GM18498 (cell line): Measurements from ENCODE around the gene AKNAD1.

ENCODE experiments used
- ATAC-seq: cut with Tn5 transposase; IDR thresholded peaks from one replicate; pipeline ENCODE4 v1.9.1; 2021; ENCODE audit warnings: mild to moderate bottlenecking, moderate library complexity; ENCODE audit not compliant: unreplicated experiment

AKNAD1 gene

GRCh38 chr1:108863984-108864383 lies 7.1 kb upstream of the AKNAD1 start:
- ATAC-seq: no peak

- no peak for ATAC-seq
Measured at GRCh38 chr1:108862698-108863477, 6.0 kb upstream of the AKNAD1 start.

GRCh38 chr1:108862017-108862610 lies 5.2 kb upstream of the AKNAD1 start:
- no peak for ATAC-seq

GRCh38 chr1:108861566-108861965 lies 4.7 kb upstream of the AKNAD1 start:
- no peak for ATAC-seq

GRCh38 chr1:108860190-108860907 lies 3.5 kb upstream of the AKNAD1 start:
- no peak for ATAC-seq

- no peak for ATAC-seq
Measured at GRCh38 chr1:108858230-108858950, 1.5 kb upstream of the AKNAD1 start.

- ATAC-seq: no peak
Measured at GRCh38 chr1:108854221-108855019, 2.5 kb downstream of the AKNAD1 start.

- ATAC-seq: no peak
Measured at GRCh38 chr1:108852221-108852975, 4.5 kb downstream of the AKNAD1 start.

- no peak for ATAC-seq
Measured at GRCh38 chr1:108851567-108851966, 5.3 kb downstream of the AKNAD1 start.

- ATAC-seq: no peak
Measured at GRCh38 chr1:108850929-108851328, 6.0 kb downstream of the AKNAD1 start.

GRCh38 chr1:108848806-108849205 lies 8.1 kb downstream of the AKNAD1 start:
- no peak for ATAC-seq

- no peak for ATAC-seq
Measured at GRCh38 chr1:108847494-108847893, 9.4 kb downstream of the AKNAD1 start.

GRCh38 chr1:108845991-108846390 lies 10.9 kb downstream of the AKNAD1 start:
- no peak for ATAC-seq

GRCh38 chr1:108845446-108845845 lies 11.4 kb downstream of the AKNAD1 start:
- no peak for ATAC-seq

- no peak for ATAC-seq
Measured at GRCh38 chr1:108843390-108844137, 13.3 kb downstream of the AKNAD1 start.

GRCh38 chr1:108842525-108843181 lies 14.2 kb downstream of the AKNAD1 start:
- ATAC-seq: no peak

GRCh38 chr1:108841703-108842102 lies 15.2 kb downstream of the AKNAD1 start:
- no peak for ATAC-seq

- ATAC-seq: no peak
Measured at GRCh38 chr1:108832929-108833328, 24.0 kb downstream of the AKNAD1 start.

- no peak for ATAC-seq
Measured at GRCh38 chr1:108831225-108831624, 25.7 kb downstream of the AKNAD1 start.
